Breast epithelium (tissue), 4 donors: ENCODE measurements around the gene CDH20. TPM values are rescaled to one million over a fixed set of nuclear protein-coding genes. Genes with fewer than 3 reads are reported as not detected.

ENCODE experiments used
- DNase-seq, 2 donors: peaks; one replicate each; pipeline ENCODE4 v3.0.0-alpha.2; 2019; ENCODE audit warnings: low spot score in 2 of 2
- H3K27ac ChIP-seq, 2 donors: fragments of 200-600 bp; sonication (generic) in 1 of 2; one replicate each; pipeline ENCODE4 v1.5.1; 2016 to 2019; ENCODE audit warnings: mild to moderate bottlenecking in 1 of 2
- H3K27me3 ChIP-seq, 2 donors: fragments of 200-600 bp; sonication (generic) in 1 of 2; one replicate each; pipeline versions ENCODE4 v1.5.1 to v1.6.0; 2017 to 2019; ENCODE audit warnings: control low read depth in 1 of 2, mild to moderate bottlenecking in 1 of 2
- H3K36me3 ChIP-seq: fragments of 200-600 bp; one replicate; pipeline ENCODE4 v1.5.1; 2019
- H3K4me1 ChIP-seq, 2 donors: fragments of 200-600 bp; sonication (generic); one replicate each; pipeline ENCODE4 v1.5.1; 2016 to 2019; ENCODE audit warnings: control low read depth in 1 of 2
- H3K4me3 ChIP-seq, 3 donors: fragments of 200-600 bp; sonication (generic); 1 replicate in 2 of 3; 2 replicates in 1 of 3; pipeline ENCODE4 v1.5.1; 2016 to 2019; ENCODE audit warnings: mild to moderate bottlenecking in 3 of 3, moderate library complexity in 2 of 3
- H3K9me3 ChIP-seq, 2 donors: fragments of 200-600 bp; sonication (generic) in 1 of 2; one replicate each; pipeline ENCODE4 v1.5.1; 2016 to 2019; ENCODE audit warnings: control low read depth in 1 of 2
- POLR2A ChIP-seq: fragments of 450-650 bp; IDR thresholded peaks from one replicate; pipeline ENCODE4 v1.6.1; 2016; ENCODE audit warnings: antibody characterized with exemption, mild to moderate bottlenecking, moderate library complexity
- POLR2AphosphoS5 ChIP-seq, 3 donors: sonication (generic); formaldehyde crosslinking; IDR thresholded peaks; one replicate each; pipeline ENCODE4 v1.6.1; 2017; ENCODE audit warnings: antibody characterized with exemption in 3 of 3
- intact Hi-C: fragments of 100-400 bp; cut with DNase I; formaldehyde crosslinking; loops from one replicate; pipeline ENCODE4 v1.15.1; 2023; ENCODE audit warnings: low total_unique reads
- total RNA-seq, 3 donors: library from RNA; depleted of rRNA; stranded (reverse); fragments of >200 nt; gene quantifications; one replicate each; pipeline ENCODE4 v1.1.0, GENCODE V29; 2016
- TF ChIP-seq, protein P1 (sequence below), 3 donors: fragments of 450-650 bp; IDR thresholded peaks; one replicate each; pipeline ENCODE4 v1.5.1; 2016 to 2017; ENCODE audit warnings: antibody characterized with exemption in 3 of 3, mild to moderate bottlenecking in 3 of 3, moderate library complexity in 3 of 3

The CDH20 gene
- total RNA-seq, 3 donors from 2014 or later: 0.66 to 18.1 (median 1.2) TPM

DNA sequence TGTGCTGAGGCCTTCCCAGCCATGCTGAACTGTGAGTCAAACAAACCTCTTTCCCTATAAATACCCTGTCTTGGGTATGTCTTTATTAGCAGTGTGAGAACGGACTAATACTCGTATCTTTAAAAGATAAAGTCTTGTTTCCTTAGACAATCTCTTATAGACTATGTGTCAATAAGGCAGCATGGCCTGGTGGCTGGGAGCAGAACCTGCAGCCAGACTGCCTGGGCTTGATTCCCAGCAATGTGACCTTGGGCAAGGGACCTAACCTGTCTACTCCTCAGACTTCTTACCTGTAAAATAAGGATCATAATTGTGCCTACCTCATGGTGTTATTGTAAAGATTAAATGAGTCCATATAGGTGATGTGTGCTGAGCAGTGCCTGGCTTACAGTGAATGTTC lies 198.7 kb downstream of the CDH20 start:
- Histone ChIP-seq H3K27ac (no peak overlapping the region), H3K9me3 (no peaks in the 10 kb centered on the region), H3K27me3 (no peaks in the 10 kb centered on the region), H3K4me3 (no peak overlapping the region), H3K4me1 (no peaks in the 10 kb centered on the region), H3K36me3 (no peaks in the 10 kb centered on the region)
- no peak for DNase-seq
- intact Hi-C loops: no loop called here
- TF ChIP-seq, protein P1, sequence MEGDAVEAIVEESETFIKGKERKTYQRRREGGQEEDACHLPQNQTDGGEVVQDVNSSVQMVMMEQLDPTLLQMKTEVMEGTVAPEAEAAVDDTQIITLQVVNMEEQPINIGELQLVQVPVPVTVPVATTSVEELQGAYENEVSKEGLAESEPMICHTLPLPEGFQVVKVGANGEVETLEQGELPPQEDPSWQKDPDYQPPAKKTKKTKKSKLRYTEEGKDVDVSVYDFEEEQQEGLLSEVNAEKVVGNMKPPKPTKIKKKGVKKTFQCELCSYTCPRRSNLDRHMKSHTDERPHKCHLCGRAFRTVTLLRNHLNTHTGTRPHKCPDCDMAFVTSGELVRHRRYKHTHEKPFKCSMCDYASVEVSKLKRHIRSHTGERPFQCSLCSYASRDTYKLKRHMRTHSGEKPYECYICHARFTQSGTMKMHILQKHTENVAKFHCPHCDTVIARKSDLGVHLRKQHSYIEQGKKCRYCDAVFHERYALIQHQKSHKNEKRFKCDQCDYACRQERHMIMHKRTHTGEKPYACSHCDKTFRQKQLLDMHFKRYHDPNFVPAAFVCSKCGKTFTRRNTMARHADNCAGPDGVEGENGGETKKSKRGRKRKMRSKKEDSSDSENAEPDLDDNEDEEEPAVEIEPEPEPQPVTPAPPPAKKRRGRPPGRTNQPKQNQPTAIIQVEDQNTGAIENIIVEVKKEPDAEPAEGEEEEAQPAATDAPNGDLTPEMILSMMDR (IDR thresholded peaks at IDR 0.05): no peak
- no peak for TF ChIP-seq POLR2AphosphoS5 (IDR thresholded peaks at IDR 0.05)
- TF ChIP-seq POLR2A: no peak

DNA sequence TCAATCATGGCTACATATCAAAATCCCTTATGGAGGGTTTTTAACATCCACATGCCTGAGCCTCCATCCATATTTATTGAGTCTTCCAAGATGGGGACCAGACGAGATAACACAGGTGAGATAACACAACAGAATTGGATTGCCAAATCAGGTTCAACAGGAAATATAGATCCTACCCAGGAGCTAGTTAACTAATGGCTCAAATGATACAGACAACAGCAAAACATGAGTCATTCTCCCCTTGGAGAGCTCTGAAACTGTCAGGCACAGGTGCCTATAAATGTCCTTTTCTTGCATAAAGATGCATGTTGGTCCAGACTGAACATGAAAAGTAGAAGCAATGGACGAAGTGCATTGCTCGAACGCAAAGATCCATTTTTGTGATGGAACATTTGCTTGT lies 202.2 kb downstream of the CDH20 start:
- no peak for TF ChIP-seq POLR2AphosphoS5 (IDR thresholded peaks at IDR 0.05)
- TF ChIP-seq, protein P1 (IDR thresholded peaks at IDR 0.05): no peak
- no peak for TF ChIP-seq POLR2A
- no peaks in the 10 kb centered on the region for H3K27me3 ChIP-seq
- intact Hi-C loops: no loop called here
- H3K9me3 ChIP-seq: no peaks in the 10 kb centered on the region
- H3K36me3 ChIP-seq: no peaks in the 10 kb centered on the region
- DNase-seq: no peak
- no peaks in the 10 kb centered on the region for H3K4me1 ChIP-seq
- no peak overlapping the region for H3K4me3 ChIP-seq
- no peak overlapping the region for H3K27ac ChIP-seq

DNA sequence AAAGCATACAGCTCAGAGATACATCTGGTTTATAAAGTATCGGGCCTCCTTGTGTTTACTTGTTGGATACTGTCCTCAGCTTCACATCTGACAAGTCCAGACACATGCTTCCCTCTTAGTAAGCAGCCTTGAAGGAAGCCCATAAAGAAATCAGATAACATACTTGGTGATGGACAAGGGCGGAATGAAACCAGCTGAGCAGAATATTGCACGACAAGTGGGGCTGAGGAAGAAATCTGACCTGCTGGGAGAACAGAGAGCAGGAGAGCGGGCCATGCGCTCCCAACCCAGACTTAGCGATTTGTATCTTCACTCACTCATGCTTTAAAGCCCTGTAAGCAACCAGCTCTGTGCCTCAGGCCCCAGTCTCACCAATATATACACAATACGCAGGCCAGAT lies 208.4 kb downstream of the CDH20 start:
- no peaks in the 10 kb centered on the region for H3K36me3 ChIP-seq
- no peak overlapping the region for H3K4me3 ChIP-seq
- TF ChIP-seq, protein P1 (IDR thresholded peaks at IDR 0.05): no peak
- TF ChIP-seq POLR2A (no peak), POLR2AphosphoS5 (IDR thresholded peaks at IDR 0.05) (no peak)
- no peaks in the 10 kb centered on the region for H3K4me1 ChIP-seq
- DNase-seq: no peak
- H3K27ac ChIP-seq: no peak overlapping the region
- intact Hi-C loops: no loop called here
- no peaks in the 10 kb centered on the region for H3K9me3 ChIP-seq
- no peaks in the 10 kb centered on the region for H3K27me3 ChIP-seq

DNA sequence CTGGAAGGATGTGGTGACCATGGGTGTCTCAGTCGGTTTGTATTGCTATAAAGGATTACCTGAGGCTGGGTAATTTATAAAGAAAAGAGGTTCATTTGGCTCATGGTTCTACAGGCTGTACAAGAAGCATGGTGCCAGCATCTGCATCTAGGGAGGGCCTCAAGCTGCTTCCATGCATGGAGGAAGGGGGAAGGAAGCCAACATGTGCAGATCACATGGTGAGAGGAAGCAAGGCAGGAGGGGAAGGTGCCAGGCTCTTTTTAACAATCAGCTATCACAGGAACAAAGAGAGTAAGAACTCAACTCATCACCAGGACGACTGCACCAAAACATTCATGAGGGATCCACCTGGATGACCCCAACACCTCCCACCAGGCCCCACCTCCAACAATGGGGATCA lies 209.4 kb downstream of the CDH20 start:
- DNase-seq: no peak
- no peak for TF ChIP-seq POLR2AphosphoS5 (IDR thresholded peaks at IDR 0.05)
- TF ChIP-seq, protein P1 (IDR thresholded peaks at IDR 0.05): no peak
- no peak for TF ChIP-seq POLR2A
- Histone ChIP-seq H3K27ac (no peak overlapping the region), H3K27me3 (no peaks in the 10 kb centered on the region), H3K9me3 (no peaks in the 10 kb centered on the region), H3K4me3 (no peak overlapping the region), H3K36me3 (no peaks in the 10 kb centered on the region), H3K4me1 (no peaks in the 10 kb centered on the region)
- intact Hi-C loops: no loop called here

DNA sequence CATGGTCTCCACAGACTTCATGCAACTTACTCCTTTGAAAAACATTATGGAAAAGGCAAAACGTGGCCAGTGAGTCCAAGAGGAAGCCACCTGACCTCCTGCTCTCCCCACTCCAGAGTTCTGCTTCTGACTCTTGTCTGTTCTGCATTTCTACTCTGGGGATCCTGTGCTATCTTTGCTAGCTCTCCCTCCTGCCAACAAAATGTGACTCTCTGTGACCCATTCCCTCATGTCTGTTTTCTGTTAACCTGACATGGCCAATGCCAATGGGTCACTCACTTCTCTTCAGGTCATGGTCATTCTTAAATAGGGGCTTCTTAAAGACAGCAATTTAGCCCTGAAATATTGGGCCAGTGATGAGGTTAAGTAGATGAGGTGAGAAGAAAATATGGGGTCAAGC lies 210.3 kb downstream of the CDH20 start:
- H3K9me3 ChIP-seq: no peaks in the 10 kb centered on the region
- no peaks in the 10 kb centered on the region for H3K36me3 ChIP-seq
- no peak for TF ChIP-seq POLR2A
- TF ChIP-seq, protein P1 (IDR thresholded peaks at IDR 0.05): no peak
- no peak for TF ChIP-seq POLR2AphosphoS5 (IDR thresholded peaks at IDR 0.05)
- H3K4me3 ChIP-seq: no peak overlapping the region
- no peaks in the 10 kb centered on the region for H3K27me3 ChIP-seq
- intact Hi-C loops: no loop called here
- no peak for DNase-seq
- H3K4me1 ChIP-seq: no peaks in the 10 kb centered on the region
- H3K27ac ChIP-seq: no peak overlapping the region
